Astrocyte (in vitro differentiated cells and primary cell): ENCODE data around the gene RAPGEF6. TPM values are rescaled to one million over a fixed set of nuclear protein-coding genes. Genes with fewer than 3 reads are reported as not detected.
A peak's percentile ranks its signal among the peaks of the same experiment; 100 is the strongest.

Source experiments
- DNase-seq: peaks from one replicate; pipeline ENCODE4 v3.0.0-alpha.2; 2010; ENCODE audit warnings: low read depth
- FAIRE-seq: peaks from 2 replicates; lab custom pipeline; 2011; peaks lifted over from hg19 to GRCh38; lab: Jason Lieb, UNC
- H2AFZ ChIP-seq: 2 replicates; pipeline ENCODE4 v1.6.0; 2012; ENCODE audit warnings: low read depth, low read length, inconsistent platforms
- H3K27ac ChIP-seq: 2 replicates; pipeline ENCODE4 v1.5.1; 2011; ENCODE audit warnings: low read depth, low read length, inconsistent platforms
- H3K27me3 ChIP-seq: 2 replicates; pipeline ENCODE4 v1.6.0; 2011; ENCODE audit warnings: low read length, inconsistent platforms; ENCODE audit not compliant: insufficient read depth
- H3K36me3 ChIP-seq: 2 replicates; pipeline ENCODE4 v1.5.1; 2011; ENCODE audit warnings: low read length, inconsistent platforms; ENCODE audit not compliant: insufficient read depth
- H3K4me1 ChIP-seq: 2 replicates; pipeline ENCODE4 v1.5.1; 2011; ENCODE audit warnings: low read length, inconsistent platforms; ENCODE audit not compliant: insufficient read depth
- H3K4me2 ChIP-seq: 2 replicates; pipeline ENCODE4 v1.6.0; 2012; ENCODE audit warnings: low read length, inconsistent platforms
- H3K4me3 ChIP-seq: 2 replicates; pipeline ENCODE4 v1.5.1; 2011; ENCODE audit warnings: low read depth, mild to moderate bottlenecking, low read length, inconsistent platforms; ENCODE audit not compliant: insufficient read depth
- H3K79me2 ChIP-seq: 2 replicates; pipeline ENCODE4 v1.6.0; 2012; ENCODE audit warnings: mild to moderate bottlenecking, low read length, inconsistent platforms; ENCODE audit not compliant: insufficient read depth
- H3K9ac ChIP-seq: 2 replicates; pipeline ENCODE4 v1.6.0; 2012; ENCODE audit warnings: mild to moderate bottlenecking, low read length, inconsistent platforms
- H3K9me3 ChIP-seq: 2 replicates; pipeline ENCODE4 v1.5.1; 2012; ENCODE audit warnings: low read depth, mild to moderate bottlenecking, low read length, inconsistent platforms; ENCODE audit not compliant: insufficient read depth
- H4K20me1 ChIP-seq: 2 replicates; pipeline ENCODE4 v1.6.0; 2012; ENCODE audit warnings: low read length, inconsistent platforms; ENCODE audit not compliant: insufficient read depth
- H3K27ac Mint-ChIP-seq: one replicate; pipeline ENCODE4 v1.8.0; 2021; ENCODE audit warnings: mild to moderate bottlenecking, mixed read lengths; ENCODE audit not compliant: unreplicated experiment
- H3K27me3 Mint-ChIP-seq: one replicate; pipeline ENCODE4 v1.8.0; 2021; ENCODE audit warnings: low read depth, mixed read lengths; ENCODE audit not compliant: unreplicated experiment
- H3K36me3 Mint-ChIP-seq: one replicate; pipeline ENCODE4 v1.8.0; 2021; ENCODE audit warnings: low read depth, mixed read lengths; ENCODE audit not compliant: unreplicated experiment
- H3K4me1 Mint-ChIP-seq: one replicate; pipeline ENCODE4 v1.8.0; 2021; ENCODE audit warnings: low read depth, mixed read lengths; ENCODE audit not compliant: unreplicated experiment
- H3K4me3 Mint-ChIP-seq: one replicate; pipeline ENCODE4 v1.8.0; 2021; ENCODE audit warnings: mild to moderate bottlenecking, moderate library complexity, mixed read lengths; ENCODE audit not compliant: unreplicated experiment
- H3K9me3 Mint-ChIP-seq: one replicate; pipeline ENCODE4 v1.8.0; 2021; ENCODE audit warnings: mild to moderate bottlenecking, mixed read lengths; ENCODE audit not compliant: unreplicated experiment
- CTCF ChIP-seq: IDR thresholded peaks from 2 replicates; pipeline ENCODE4 v1.5.1; 2011; ENCODE audit warnings: low read depth, mild to moderate bottlenecking, inconsistent platforms, low read length, moderate library complexity; ENCODE audit not compliant: insufficient read depth
- EZH2 ChIP-seq: IDR thresholded peaks from 2 replicates; pipeline ENCODE4 v1.6.1; 2012; ENCODE audit warnings: mild to moderate bottlenecking, low read length, inconsistent platforms; ENCODE audit not compliant: insufficient read depth
- total RNA-seq: library from RNA; stranded (reverse); gene quantifications from 2 replicates; pipeline ENCODE4 v1.2.1, GENCODE V29; 2021

RAPGEF6 gene
- total RNA-seq, 1 donor from 2014 or later = 14.9 TPM

DNA sequence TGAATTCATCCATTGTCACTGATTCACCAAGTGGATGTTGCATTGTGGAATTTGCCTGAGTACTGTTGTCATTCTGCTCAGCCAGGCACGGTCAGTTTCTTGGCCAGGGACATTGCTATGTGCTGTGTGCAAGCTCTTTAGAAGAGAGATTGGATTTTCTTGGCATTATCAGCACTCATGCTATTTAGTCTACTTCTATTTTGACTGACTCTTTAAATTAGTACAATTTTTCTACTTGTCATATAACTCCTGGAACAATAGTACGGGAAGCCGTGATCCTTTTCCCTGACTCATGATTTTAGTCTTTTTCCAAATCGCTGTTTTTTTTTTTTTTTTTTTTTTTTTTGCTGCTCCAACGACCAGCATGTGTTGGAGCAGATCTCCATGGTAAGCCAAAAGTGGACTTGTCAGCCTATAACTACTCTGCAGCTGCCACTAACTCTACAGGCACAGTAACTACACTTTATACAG, 241.5 kb downstream of the RAPGEF6 start:
- H3K27me3 ChIP-seq = no peaks in the 10 kb centered on the region
- Mint-ChIP-seq H3K4me1 (peaks cover 2% of the 10 kb centered on the region), H3K4me3 (no peak overlapping the region), H3K36me3 (peaks cover 8% of the 10 kb centered on the region), H3K27ac (no peak overlapping the region), H3K27me3 (no peaks in the 10 kb centered on the region), H3K9me3 (no peaks in the 10 kb centered on the region)
- peak overlapping the region; percentile 35 for H3K27ac ChIP-seq
- no peaks in the 10 kb centered on the region for H3K9me3 ChIP-seq
- H3K36me3 ChIP-seq = peaks cover 13% of the 10 kb centered on the region
- FAIRE-seq = no peak
- H3K79me2 ChIP-seq = no peaks in the 10 kb centered on the region
- H4K20me1 ChIP-seq = no peaks in the 10 kb centered on the region
- no peak overlapping the region for H3K9ac ChIP-seq
- TF ChIP-seq CTCF (no peak), EZH2 (no peak)
- no peak overlapping the region for H2AFZ ChIP-seq
- peak; percentile 73 for DNase-seq
- H3K4me1 ChIP-seq = peaks cover 9% of the 10 kb centered on the region
- no peak overlapping the region for H3K4me3 ChIP-seq
- H3K4me2 ChIP-seq = peak overlapping the region; percentile 31

GRCh38 chr5:131392466-131393095, 242.4 kb downstream of the RAPGEF6 start:
- Mint-ChIP-seq H3K27ac (no peak overlapping the region), H3K4me1 (peaks cover 2% of the 10 kb centered on the region), H3K9me3 (no peaks in the 10 kb centered on the region), H3K36me3 (peaks cover 8% of the 10 kb centered on the region), H3K27me3 (no peaks in the 10 kb centered on the region), H3K4me3 (no peak overlapping the region)
- Histone ChIP-seq H2AFZ (no peak overlapping the region), H3K27ac (no peak overlapping the region), H3K4me2 (no peak overlapping the region), H3K9ac (no peak overlapping the region), H3K79me2 (no peaks in the 10 kb centered on the region), H3K4me3 (no peak overlapping the region), H3K27me3 (no peaks in the 10 kb centered on the region), H3K9me3 (no peaks in the 10 kb centered on the region), H4K20me1 (no peaks in the 10 kb centered on the region), H3K36me3 (peaks cover 13% of the 10 kb centered on the region), H3K4me1 (peaks cover 9% of the 10 kb centered on the region)
- FAIRE-seq = no peak
- no peak for DNase-seq
- no peak for TF ChIP-seq CTCF
- TF ChIP-seq EZH2 = no peak

DNA sequence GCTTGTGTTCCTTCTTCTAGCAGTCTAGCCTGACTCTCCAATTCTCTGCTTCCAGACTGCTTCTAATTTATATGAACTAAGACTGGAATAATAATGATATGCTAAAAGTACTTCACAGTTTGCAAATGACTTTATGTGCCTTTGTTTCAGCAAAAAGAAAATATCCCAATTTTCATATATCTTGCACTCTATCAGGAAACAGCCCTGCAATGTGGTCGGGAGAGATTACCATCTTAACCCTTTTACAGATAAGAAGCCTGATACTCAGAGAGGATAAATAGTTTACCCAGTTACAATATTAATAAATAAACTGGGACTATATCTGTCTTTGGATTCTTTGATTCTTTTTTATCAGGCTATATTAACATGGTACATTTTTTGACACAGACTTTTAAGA, 245.2 kb downstream of the RAPGEF6 start:
- H3K27ac ChIP-seq = no peak overlapping the region
- no peak overlapping the region for H3K4me3 ChIP-seq
- Mint-ChIP-seq H3K4me3 (no peak overlapping the region), H3K27me3 (no peaks in the 10 kb centered on the region), H3K9me3 (no peaks in the 10 kb centered on the region), H3K36me3 (peaks cover 2% of the 10 kb centered on the region), H3K4me1 (peaks cover 2% of the 10 kb centered on the region), H3K27ac (no peak overlapping the region)
- H3K79me2 ChIP-seq = no peaks in the 10 kb centered on the region
- TF ChIP-seq CTCF = no peak
- TF ChIP-seq EZH2 = no peak
- H3K27me3 ChIP-seq = no peaks in the 10 kb centered on the region
- H3K4me2 ChIP-seq = no peak overlapping the region
- H3K36me3 ChIP-seq = peaks cover 7% of the 10 kb centered on the region
- no peaks in the 10 kb centered on the region for H3K9me3 ChIP-seq
- no peaks in the 10 kb centered on the region for H4K20me1 ChIP-seq
- FAIRE-seq (no peak), DNase-seq (no peak)
- no peak overlapping the region for H3K9ac ChIP-seq
- H2AFZ ChIP-seq = no peak overlapping the region
- peaks cover 9% of the 10 kb centered on the region for H3K4me1 ChIP-seq
